Measurements from ENCODE around the gene ZNF844. TPM values are rescaled to one million over a fixed set of nuclear protein-coding genes. Genes with fewer than 3 reads are reported as not detected.
A peak's percentile ranks its signal among the peaks of the same experiment; 100 is the strongest.

ZNF844 gene
- polyA plus RNA-seq (2013), result 1.5 TPM in 2 replicates

DNA sequence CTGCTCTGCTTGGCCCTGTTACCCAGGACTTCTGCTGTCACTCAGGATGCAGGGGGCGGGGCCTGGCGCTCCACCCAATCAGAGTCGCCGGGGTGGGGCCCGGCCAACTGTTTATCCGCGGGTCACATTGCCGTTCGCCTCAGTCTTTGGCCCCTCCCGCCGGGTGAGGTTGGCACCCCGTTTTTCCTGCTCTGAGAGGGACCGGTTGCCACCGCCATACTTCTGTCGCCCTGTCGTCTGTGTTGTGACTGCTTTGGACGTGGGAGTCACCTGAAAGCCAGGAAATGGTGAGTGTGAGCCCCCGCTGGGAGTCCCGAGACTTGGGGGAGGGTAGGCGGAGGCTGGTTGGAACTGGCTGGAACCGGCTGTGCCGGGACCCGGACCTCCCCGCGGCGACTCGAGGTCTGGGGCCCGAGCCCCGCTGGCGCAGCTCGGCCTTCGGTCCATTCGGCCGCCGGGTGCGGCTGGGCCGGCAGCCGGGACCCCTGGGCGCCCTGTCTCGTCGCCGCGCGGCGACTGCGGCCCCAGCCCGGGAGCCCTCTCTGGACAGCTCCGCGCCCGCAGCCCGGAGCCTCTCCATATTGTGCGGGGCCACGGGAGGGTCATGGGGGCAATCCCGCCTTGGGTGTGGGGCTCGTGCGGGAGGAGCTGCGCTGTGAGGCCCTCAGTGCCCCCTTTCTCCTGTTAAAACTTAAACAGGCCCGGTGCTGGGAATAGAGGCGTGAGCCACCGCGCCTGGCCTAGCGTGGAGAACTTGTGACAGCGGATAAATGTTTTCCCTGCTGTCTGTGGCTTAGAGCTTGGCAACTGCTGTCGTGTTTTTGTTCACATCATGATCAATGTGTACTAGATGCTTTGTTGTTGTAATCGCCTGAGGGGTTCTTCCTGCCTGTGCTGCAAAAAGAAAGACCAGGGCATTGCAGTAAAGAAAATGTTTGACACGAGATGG lies at the start of gene ZNF844:
Gene ZNF844 (plus strand): TSS at position 142 of the 949 bp plus-strand sequence. CDS start 143 bp downstream, at position 285.
- H3K18ac ChIP-seq (ENCODE audit: low read length), result peak within 1 kb of the TSS; percentile 4
- H3K14ac ChIP-seq (ENCODE audit: low read length), result no peak within 1 kb of the TSS
- no peak within 1 kb of the TSS for H2AK5ac ChIP-seq (ENCODE audit: low read length)
- peaks cover 2% of the 10 kb centered on the region for H3K79me2 ChIP-seq (ENCODE audit: control insufficient read depth, insufficient read depth, low read length, poor library complexity)
- H3K9me3 ChIP-seq (ENCODE audit: insufficient read depth, low read depth, low read length), result peaks cover 11% of the 10 kb centered on the region
- H3K23ac ChIP-seq (ENCODE audit: low read length), result no peak within 1 kb of the TSS
- DNase-seq, result peak; percentile 91 to 92
- H2BK12ac ChIP-seq (ENCODE audit: low read length), result no peak within 1 kb of the TSS
- H3K4ac ChIP-seq (ENCODE audit: low read depth, low read length), result peak within 1 kb of the TSS; percentile 46
- H2BK5ac ChIP-seq (ENCODE audit: low read depth, low read length, poor library complexity), result peak within 1 kb of the TSS; percentile 13
- H4K8ac ChIP-seq (ENCODE audit: low read depth, low read length), result peak within 1 kb of the TSS; percentile 46
- peaks cover 3% of the 10 kb centered on the region for H3K79me1 ChIP-seq (ENCODE audit: low read length)
- no CpG with 5 or more reads among the region's 66 CpGs for WGBS (ENCODE audit: extremely low coverage, insufficient coverage, insufficient read length)
- H3K36me3 ChIP-seq (ENCODE audit: control insufficient read depth in 1 of 2, insufficient read depth in 2 of 2, low read length in 2 of 2), result peaks cover 0 to 9% of the 10 kb centered on the region in 2 experiments
- no peaks in the 10 kb centered on the region for H3K27me3 ChIP-seq (ENCODE audit: insufficient read depth, low read length)
- peak within 1 kb of the TSS; percentile 86 for H3K9ac ChIP-seq (ENCODE audit: low read length)
- peak within 1 kb of the TSS; percentile 95 for H3K4me2 ChIP-seq (ENCODE audit: low read length)
- H3K4me3 ChIP-seq (ENCODE audit: low read depth, low read length), result peak within 1 kb of the TSS; percentile 87
- peak within 1 kb of the TSS; percentile 5 for H4K91ac ChIP-seq (ENCODE audit: low read depth, low read length)
- H2BK120ac ChIP-seq (ENCODE audit: insufficient read depth, low read length, poor library complexity), result peak within 1 kb of the TSS; percentile 2
- H3K4me1 ChIP-seq (ENCODE audit: control insufficient read depth in 1 of 2, insufficient read depth in 2 of 2, low read length in 2 of 2), result peaks cover 0 to 4% of the 10 kb centered on the region in 2 experiments
- peak within 1 kb of the TSS; percentile 68 for H2AFZ ChIP-seq (ENCODE audit: insufficient read depth, low read length, poor library complexity)
- H4K12ac ChIP-seq (ENCODE audit: low read depth, low read length), result no peak within 1 kb of the TSS
- H3K27ac ChIP-seq (ENCODE audit: low read depth, low read length), result peak within 1 kb of the TSS; percentile 11

GRCh38 chr19:12015015-12015752 lies 49.3 kb upstream of the ZNF844 start:
- H3K18ac ChIP-seq (ENCODE audit: low read length), result no peak overlapping the region
- H2BK12ac ChIP-seq (ENCODE audit: low read length), result no peak overlapping the region
- no CpG with 5 or more reads among the region's 9 CpGs for WGBS (ENCODE audit: extremely low coverage, insufficient coverage, insufficient read length)
- H3K23ac ChIP-seq (ENCODE audit: low read length), result no peak overlapping the region
- DNase-seq, result no peak
- H3K4me3 ChIP-seq (ENCODE audit: low read depth, low read length), result no peak overlapping the region
- no peaks in the 10 kb centered on the region for H3K27me3 ChIP-seq (ENCODE audit: insufficient read depth, low read length)
- no peak overlapping the region for H2AFZ ChIP-seq (ENCODE audit: insufficient read depth, low read length, poor library complexity)
- H2AK5ac ChIP-seq (ENCODE audit: low read length), result no peak overlapping the region
- no peak overlapping the region for H4K8ac ChIP-seq (ENCODE audit: low read depth, low read length)
- no peaks in the 10 kb centered on the region for H3K79me2 ChIP-seq (ENCODE audit: control insufficient read depth, insufficient read depth, low read length, poor library complexity)
- no peak overlapping the region for H3K27ac ChIP-seq (ENCODE audit: low read depth, low read length)
- peaks cover 25% of the 10 kb centered on the region for H3K9me3 ChIP-seq (ENCODE audit: insufficient read depth, low read depth, low read length)
- no peak overlapping the region for H3K4ac ChIP-seq (ENCODE audit: low read depth, low read length)
- no peak overlapping the region for H2BK120ac ChIP-seq (ENCODE audit: insufficient read depth, low read length, poor library complexity)
- H3K4me2 ChIP-seq (ENCODE audit: low read length), result no peak overlapping the region
- H3K9ac ChIP-seq (ENCODE audit: low read length), result no peak overlapping the region
- H3K14ac ChIP-seq (ENCODE audit: low read length), result no peak overlapping the region
- H2BK5ac ChIP-seq (ENCODE audit: low read depth, low read length, poor library complexity), result no peak overlapping the region
- no peaks in the 10 kb centered on the region for H3K79me1 ChIP-seq (ENCODE audit: low read length)
- peaks cover 30 to 42% of the 10 kb centered on the region in 2 experiments for H3K36me3 ChIP-seq (ENCODE audit: control insufficient read depth in 1 of 2, insufficient read depth in 2 of 2, low read length in 2 of 2)
- no peak overlapping the region for H4K91ac ChIP-seq (ENCODE audit: low read depth, low read length)
- H4K12ac ChIP-seq (ENCODE audit: low read depth, low read length), result no peak overlapping the region
- H3K4me1 ChIP-seq (ENCODE audit: control insufficient read depth in 1 of 2, insufficient read depth in 2 of 2, low read length in 2 of 2), result no peaks in the 10 kb centered on the region

GRCh38 chr19:12015753-12016116 lies 48.8 kb upstream of the ZNF844 start:
- no peak overlapping the region for H3K4me2 ChIP-seq (ENCODE audit: low read length)
- peaks cover 30 to 44% of the 10 kb centered on the region in 2 experiments for H3K36me3 ChIP-seq (ENCODE audit: control insufficient read depth in 1 of 2, insufficient read depth in 2 of 2, low read length in 2 of 2)
- H3K9ac ChIP-seq (ENCODE audit: low read length), result no peak overlapping the region
- H3K14ac ChIP-seq (ENCODE audit: low read length), result no peak overlapping the region
- DNase-seq, result no peak
- H3K18ac ChIP-seq (ENCODE audit: low read length), result no peak overlapping the region
- H3K79me2 ChIP-seq (ENCODE audit: control insufficient read depth, insufficient read depth, low read length, poor library complexity), result no peaks in the 10 kb centered on the region
- H3K4me1 ChIP-seq (ENCODE audit: control insufficient read depth in 1 of 2, insufficient read depth in 2 of 2, low read length in 2 of 2), result no peaks in the 10 kb centered on the region
- H3K4me3 ChIP-seq (ENCODE audit: low read depth, low read length), result no peak overlapping the region
- H4K8ac ChIP-seq (ENCODE audit: low read depth, low read length), result no peak overlapping the region
- peaks cover 28% of the 10 kb centered on the region for H3K9me3 ChIP-seq (ENCODE audit: insufficient read depth, low read depth, low read length)
- H3K27ac ChIP-seq (ENCODE audit: low read depth, low read length), result no peak overlapping the region
- no peaks in the 10 kb centered on the region for H3K27me3 ChIP-seq (ENCODE audit: insufficient read depth, low read length)
- no peak overlapping the region for H4K12ac ChIP-seq (ENCODE audit: low read depth, low read length)
- H2AK5ac ChIP-seq (ENCODE audit: low read length), result no peak overlapping the region
- no peak overlapping the region for H3K4ac ChIP-seq (ENCODE audit: low read depth, low read length)
- no peak overlapping the region for H2AFZ ChIP-seq (ENCODE audit: insufficient read depth, low read length, poor library complexity)
- H2BK5ac ChIP-seq (ENCODE audit: low read depth, low read length, poor library complexity), result no peak overlapping the region
- no peak overlapping the region for H3K23ac ChIP-seq (ENCODE audit: low read length)
- H2BK12ac ChIP-seq (ENCODE audit: low read length), result no peak overlapping the region
- H2BK120ac ChIP-seq (ENCODE audit: insufficient read depth, low read length, poor library complexity), result no peak overlapping the region
- no peak overlapping the region for H4K91ac ChIP-seq (ENCODE audit: low read depth, low read length)
- H3K79me1 ChIP-seq (ENCODE audit: low read length), result no peaks in the 10 kb centered on the region
- WGBS (ENCODE audit: extremely low coverage, insufficient coverage, insufficient read length), result no CpG with 5 or more reads among the region's 2 CpGs

DNA sequence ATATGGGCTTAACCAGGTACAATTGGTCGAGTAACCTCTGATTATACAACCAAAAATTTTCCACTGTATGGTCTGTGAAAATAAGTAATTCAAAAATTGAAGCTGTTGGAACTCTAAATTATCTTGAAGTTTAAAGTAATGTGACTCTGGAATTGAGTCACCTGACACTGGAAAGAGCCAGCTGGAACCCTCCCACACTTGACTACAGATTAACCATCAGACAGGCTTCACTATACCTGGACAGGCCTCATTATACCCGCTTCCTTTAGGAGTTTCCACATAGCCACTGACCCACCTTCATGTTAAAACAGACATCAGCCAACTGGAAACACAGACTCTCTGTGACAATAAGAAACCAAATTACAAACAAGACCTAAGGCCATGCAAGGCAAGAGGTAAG lies 30.3 kb upstream of the ZNF844 start:
- no peak overlapping the region for H3K14ac ChIP-seq (ENCODE audit: low read length)
- no peak overlapping the region for H2AK5ac ChIP-seq (ENCODE audit: low read length)
- H3K4ac ChIP-seq (ENCODE audit: low read depth, low read length), result no peak overlapping the region
- H4K8ac ChIP-seq (ENCODE audit: low read depth, low read length), result no peak overlapping the region
- H2AFZ ChIP-seq (ENCODE audit: insufficient read depth, low read length, poor library complexity), result no peak overlapping the region
- H3K18ac ChIP-seq (ENCODE audit: low read length), result no peak overlapping the region
- no peak overlapping the region for H3K27ac ChIP-seq (ENCODE audit: low read depth, low read length)
- no peak overlapping the region for H2BK120ac ChIP-seq (ENCODE audit: insufficient read depth, low read length, poor library complexity)
- peaks cover 7% of the 10 kb centered on the region for H3K79me2 ChIP-seq (ENCODE audit: control insufficient read depth, insufficient read depth, low read length, poor library complexity)
- no peak overlapping the region for H2BK5ac ChIP-seq (ENCODE audit: low read depth, low read length, poor library complexity)
- H3K23ac ChIP-seq (ENCODE audit: low read length), result no peak overlapping the region
- H3K4me1 ChIP-seq (ENCODE audit: control insufficient read depth in 1 of 2, insufficient read depth in 2 of 2, low read length in 2 of 2), result peaks cover 0 to 7% of the 10 kb centered on the region in 2 experiments
- H4K91ac ChIP-seq (ENCODE audit: low read depth, low read length), result no peak overlapping the region
- H3K9ac ChIP-seq (ENCODE audit: low read length), result no peak overlapping the region
- WGBS (ENCODE audit: extremely low coverage, insufficient coverage, insufficient read length), result no CpG with 5 or more reads among the region's 2 CpGs
- peak in 1 of 2 donors; percentile 25 for DNase-seq
- H3K79me1 ChIP-seq (ENCODE audit: low read length), result peaks cover 10% of the 10 kb centered on the region
- no peak overlapping the region for H3K4me3 ChIP-seq (ENCODE audit: low read depth, low read length)
- peaks cover 4 to 12% of the 10 kb centered on the region in 2 experiments for H3K36me3 ChIP-seq (ENCODE audit: control insufficient read depth in 1 of 2, insufficient read depth in 2 of 2, low read length in 2 of 2)
- no peak overlapping the region for H4K12ac ChIP-seq (ENCODE audit: low read depth, low read length)
- no peaks in the 10 kb centered on the region for H3K27me3 ChIP-seq (ENCODE audit: insufficient read depth, low read length)
- H3K4me2 ChIP-seq (ENCODE audit: low read length), result peak overlapping the region; percentile 98
- no peak overlapping the region for H2BK12ac ChIP-seq (ENCODE audit: low read length)
- no peaks in the 10 kb centered on the region for H3K9me3 ChIP-seq (ENCODE audit: insufficient read depth, low read depth, low read length)
